SU-DHL-6 (cell line): ENCODE measurements around the gene KCNMB2.

Source experiments
- H2AFZ ChIP-seq: fragments of 200-600 bp; sonication (generic); 2 replicates; pipeline ENCODE4 v1.6.1; 2014; ENCODE audit warnings: low read depth, mild to moderate bottlenecking, moderate library complexity, mixed read lengths, antibody characterized with exemption, low read length; ENCODE audit not compliant: severe bottlenecking
- H3F3A ChIP-seq: fragments of 200-600 bp; shearing (Covaris generic); 2 replicates; pipeline ENCODE4 v1.6.0; 2016; ENCODE audit warnings: antibody characterized with exemption, mild to moderate bottlenecking; ENCODE audit not compliant: insufficient read depth
- H3K27ac ChIP-seq: fragments of 200-600 bp; sonication (generic); 2 replicates; pipeline ENCODE4 v1.5.1; 2016; ENCODE audit warnings: low read depth, mild to moderate bottlenecking, low read length, moderate library complexity, mixed read lengths
- H3K27me3 ChIP-seq: fragments of 200-600 bp; sonication (generic), shearing (Covaris generic); 2 replicates; pipeline ENCODE4 v1.6.0; 2014; ENCODE audit warnings: mild to moderate bottlenecking, low read length
- H3K36me3 ChIP-seq: fragments of 200-600 bp; sonication (generic); 2 replicates; pipeline ENCODE4 v1.6.1; 2014; ENCODE audit warnings: mild to moderate bottlenecking, low read length, mixed read lengths
- H3K4me2 ChIP-seq: fragments of 300-600, 200-600 bp; shearing (Covaris generic), sonication (generic); 2 replicates; pipeline ENCODE4 v1.6.0; 2014; ENCODE audit warnings: low read length, low read depth, mild to moderate bottlenecking; ENCODE audit not compliant: poor library complexity, severe bottlenecking
- H3K4me3 ChIP-seq: fragments of 200-600 bp; sonication (generic); 2 replicates; pipeline ENCODE4 v1.5.1; 2014; ENCODE audit warnings: antibody characterized with exemption, low read length, mild to moderate bottlenecking, mixed read lengths; ENCODE audit not compliant: insufficient read depth, poor library complexity, severe bottlenecking
- H3K79me2 ChIP-seq: fragments of 200-600 bp; sonication (generic); 2 replicates; pipeline ENCODE4 v1.6.1; 2014; ENCODE audit warnings: mild to moderate bottlenecking, low read length, moderate library complexity; ENCODE audit not compliant: insufficient read depth
- H3K9ac ChIP-seq: fragments of 200-600 bp; sonication (generic); 2 replicates; pipeline ENCODE4 v1.7.0; 2014; ENCODE audit warnings: mild to moderate bottlenecking, low read length
- H3K9me2 ChIP-seq: fragments of 200-600 bp; sonication (generic); replicated peaks from 2 replicates; pipeline ENCODE4 v1.6.1; 2014; ENCODE audit warnings: low read length; ENCODE audit not compliant: insufficient read depth
- H3K9me3 ChIP-seq: fragments of 200-600 bp; sonication (generic); 2 replicates; pipeline ENCODE4 v1.6.1; 2014; ENCODE audit warnings: low read length, mixed read lengths; ENCODE audit not compliant: insufficient read depth
- H4K20me1 ChIP-seq: fragments of 200-600 bp; sonication (generic); 2 replicates; pipeline ENCODE4 v1.6.1; 2014; ENCODE audit warnings: low read depth, mild to moderate bottlenecking, antibody characterized with exemption, low read length, moderate library complexity, mixed read lengths
- EZH2phosphoT487 ChIP-seq: fragments of 200-600 bp; sonication (generic), shearing (Covaris generic); conservative IDR thresholded peaks from 2 replicates; pipeline ENCODE4 v1.6.1; 2018; ENCODE audit warnings: mild to moderate bottlenecking, antibody characterized with exemption, low read length, moderate library complexity, mixed read lengths
- TF ChIP-seq, protein P1 (sequence below): fragments of 200-600 bp; sonication (generic); IDR thresholded peaks from one replicate; pipeline ENCODE4 v1.5.1; 2017; ENCODE audit warnings: antibody characterized with exemption, mild to moderate bottlenecking, low read length, moderate library complexity; ENCODE audit not compliant: insufficient read depth, poor library complexity, severe bottlenecking

Gene KCNMB2

DNA sequence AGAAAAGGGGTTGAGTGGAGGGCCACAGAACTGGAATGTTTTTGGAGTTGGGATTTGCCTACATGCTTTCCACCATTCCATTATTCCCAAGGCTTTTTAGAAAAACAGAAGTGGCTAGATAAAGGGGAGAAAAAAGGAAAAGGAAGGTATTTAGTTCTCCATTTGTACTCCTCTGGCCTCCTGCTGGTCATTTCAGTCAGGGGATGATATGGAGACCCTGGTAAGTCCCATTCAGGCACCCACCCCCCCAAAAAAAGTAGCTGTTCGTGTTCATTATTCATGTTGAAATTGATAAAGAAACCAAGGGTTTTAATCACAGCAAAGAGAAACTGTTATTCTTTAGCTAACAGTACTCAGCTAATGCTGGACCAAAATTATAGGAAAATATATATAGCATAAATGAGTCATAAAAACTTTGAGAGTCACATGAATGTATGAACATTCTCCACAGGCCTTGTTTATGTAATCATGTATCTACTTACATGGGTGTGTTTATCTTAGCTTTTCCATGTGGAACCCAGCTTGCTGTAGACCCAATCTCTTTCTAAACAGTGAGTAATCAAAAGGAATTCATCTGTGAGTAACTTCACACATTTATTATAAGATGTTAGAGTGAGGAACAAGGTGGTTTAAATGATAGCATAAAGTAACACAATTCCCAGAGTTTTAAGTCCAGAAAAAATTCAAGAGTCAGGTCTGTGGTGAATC, 167.2 kb downstream of the KCNMB2 start:
- no peaks in the 10 kb centered on the region for H4K20me1 ChIP-seq
- no peak overlapping the region for H2AFZ ChIP-seq
- H3F3A ChIP-seq = no peaks in the 10 kb centered on the region
- no peak overlapping the region for H3K4me3 ChIP-seq
- H3K27ac ChIP-seq = no peak overlapping the region
- H3K36me3 ChIP-seq = peaks cover 9% of the 10 kb centered on the region
- H3K79me2 ChIP-seq = peaks cover 8% of the 10 kb centered on the region; the same call in 1 of the 2 replicates
- no peak overlapping the region for H3K9ac ChIP-seq
- peaks cover 11% of the 10 kb centered on the region for H3K9me3 ChIP-seq
- no peak overlapping the region for H3K4me2 ChIP-seq
- TF ChIP-seq, protein P1, sequence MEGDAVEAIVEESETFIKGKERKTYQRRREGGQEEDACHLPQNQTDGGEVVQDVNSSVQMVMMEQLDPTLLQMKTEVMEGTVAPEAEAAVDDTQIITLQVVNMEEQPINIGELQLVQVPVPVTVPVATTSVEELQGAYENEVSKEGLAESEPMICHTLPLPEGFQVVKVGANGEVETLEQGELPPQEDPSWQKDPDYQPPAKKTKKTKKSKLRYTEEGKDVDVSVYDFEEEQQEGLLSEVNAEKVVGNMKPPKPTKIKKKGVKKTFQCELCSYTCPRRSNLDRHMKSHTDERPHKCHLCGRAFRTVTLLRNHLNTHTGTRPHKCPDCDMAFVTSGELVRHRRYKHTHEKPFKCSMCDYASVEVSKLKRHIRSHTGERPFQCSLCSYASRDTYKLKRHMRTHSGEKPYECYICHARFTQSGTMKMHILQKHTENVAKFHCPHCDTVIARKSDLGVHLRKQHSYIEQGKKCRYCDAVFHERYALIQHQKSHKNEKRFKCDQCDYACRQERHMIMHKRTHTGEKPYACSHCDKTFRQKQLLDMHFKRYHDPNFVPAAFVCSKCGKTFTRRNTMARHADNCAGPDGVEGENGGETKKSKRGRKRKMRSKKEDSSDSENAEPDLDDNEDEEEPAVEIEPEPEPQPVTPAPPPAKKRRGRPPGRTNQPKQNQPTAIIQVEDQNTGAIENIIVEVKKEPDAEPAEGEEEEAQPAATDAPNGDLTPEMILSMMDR = no peak
- TF ChIP-seq EZH2phosphoT487 = no peak
- no peaks in the 10 kb centered on the region for H3K27me3 ChIP-seq
- no peaks in the 10 kb centered on the region for H3K9me2 ChIP-seq

DNA sequence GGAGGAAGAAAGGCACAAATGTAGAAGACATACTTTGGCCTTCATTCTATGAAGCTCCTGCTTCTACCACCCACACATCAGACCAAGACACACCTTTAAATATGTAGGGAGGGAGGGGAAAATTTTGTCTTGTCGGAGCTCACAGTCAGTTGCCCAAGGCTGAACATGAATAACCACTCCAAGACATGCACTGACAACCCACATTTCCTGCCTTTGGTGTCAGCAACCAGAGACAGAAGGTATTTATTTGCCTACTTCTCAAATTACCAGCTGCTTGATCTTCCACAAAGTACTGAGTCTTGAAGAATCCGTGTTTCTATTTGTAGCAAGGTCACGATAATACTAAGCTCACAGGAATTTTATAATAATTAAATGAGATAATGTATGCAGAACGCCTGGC, 169.7 kb downstream of the KCNMB2 start:
- H3F3A ChIP-seq = no peaks in the 10 kb centered on the region
- no peaks in the 10 kb centered on the region for H3K9me3 ChIP-seq
- no peak for TF ChIP-seq EZH2phosphoT487
- TF ChIP-seq, protein P1 = no peak
- no peak overlapping the region for H3K9ac ChIP-seq
- no peak overlapping the region for H3K4me3 ChIP-seq
- no peaks in the 10 kb centered on the region for H4K20me1 ChIP-seq
- no peaks in the 10 kb centered on the region for H3K36me3 ChIP-seq
- no peaks in the 10 kb centered on the region for H3K27me3 ChIP-seq
- H3K9me2 ChIP-seq = no peaks in the 10 kb centered on the region
- H3K27ac ChIP-seq = no peak overlapping the region
- H3K4me2 ChIP-seq = no peak overlapping the region
- no peak overlapping the region for H2AFZ ChIP-seq
- H3K79me2 ChIP-seq = no peaks in the 10 kb centered on the region

DNA sequence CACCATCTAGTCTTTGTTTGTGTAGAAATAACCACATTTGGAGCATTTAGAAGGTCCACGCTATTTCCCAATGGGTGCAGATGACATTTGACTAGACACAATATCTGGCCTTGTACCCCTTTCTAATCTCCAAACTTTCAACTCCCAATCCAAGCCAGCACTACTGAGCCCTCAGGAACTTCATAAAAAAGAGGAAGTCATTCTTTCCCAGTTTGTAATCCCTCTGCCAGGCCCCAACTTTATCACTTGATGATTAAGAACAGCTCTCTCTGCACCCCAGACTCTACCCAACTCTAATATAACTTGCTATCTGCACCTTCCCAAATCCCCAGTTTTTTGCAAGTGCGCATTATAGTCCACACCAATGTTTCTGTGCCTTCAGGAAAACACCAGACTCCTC, 170.2 kb downstream of the KCNMB2 start:
- no peak overlapping the region for H3K4me3 ChIP-seq
- H2AFZ ChIP-seq = no peak overlapping the region
- no peaks in the 10 kb centered on the region for H4K20me1 ChIP-seq
- peaks cover 3% of the 10 kb centered on the region; the same call in 1 of the 2 replicates for H3K79me2 ChIP-seq
- no peaks in the 10 kb centered on the region for H3K9me3 ChIP-seq
- no peaks in the 10 kb centered on the region for H3F3A ChIP-seq
- no peak overlapping the region for H3K9ac ChIP-seq
- no peak overlapping the region for H3K27ac ChIP-seq
- no peaks in the 10 kb centered on the region for H3K27me3 ChIP-seq
- H3K4me2 ChIP-seq = no peak overlapping the region
- no peak for TF ChIP-seq EZH2phosphoT487
- TF ChIP-seq, protein P1 = no peak
- no peaks in the 10 kb centered on the region for H3K9me2 ChIP-seq
- no peaks in the 10 kb centered on the region for H3K36me3 ChIP-seq
